ENCODE data around the gene UGT1A10.

Gene UGT1A10

DNA sequence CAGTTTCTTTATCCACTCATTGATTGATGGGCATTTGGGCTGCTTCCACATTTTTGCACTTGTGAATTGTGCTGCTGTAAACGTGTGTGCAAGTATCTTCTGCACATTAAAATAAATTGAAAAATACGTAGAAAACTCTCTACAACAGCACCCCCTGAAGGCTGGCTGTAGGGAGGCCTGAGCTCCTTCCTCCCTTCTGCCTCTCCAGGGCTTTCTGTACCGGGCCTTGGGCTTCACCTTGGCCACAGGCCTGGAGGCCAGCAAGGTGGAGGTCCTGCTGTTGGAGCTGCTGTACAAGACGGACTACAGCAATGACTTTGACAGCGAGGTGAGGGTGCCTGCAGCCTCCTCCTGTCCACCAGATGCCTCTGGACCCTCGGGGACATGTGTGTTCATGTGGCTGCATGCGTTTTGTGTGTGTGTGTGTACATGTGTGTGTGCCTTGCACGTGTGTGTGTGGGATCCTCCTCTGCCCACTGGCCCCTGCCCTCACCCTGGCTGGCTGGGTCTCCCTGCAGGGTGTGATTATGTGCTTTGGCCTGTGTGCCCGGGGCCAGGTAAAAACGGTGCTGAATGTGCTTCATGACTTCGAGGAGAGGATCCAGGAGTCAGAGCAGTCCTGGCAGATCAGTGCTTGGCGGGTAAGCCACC is 171.1 kb downstream of the UGT1A10 start:
- no peak for DNase-seq (ENCODE audit: low spot score)
- TF ChIP-seq, protein P1, sequence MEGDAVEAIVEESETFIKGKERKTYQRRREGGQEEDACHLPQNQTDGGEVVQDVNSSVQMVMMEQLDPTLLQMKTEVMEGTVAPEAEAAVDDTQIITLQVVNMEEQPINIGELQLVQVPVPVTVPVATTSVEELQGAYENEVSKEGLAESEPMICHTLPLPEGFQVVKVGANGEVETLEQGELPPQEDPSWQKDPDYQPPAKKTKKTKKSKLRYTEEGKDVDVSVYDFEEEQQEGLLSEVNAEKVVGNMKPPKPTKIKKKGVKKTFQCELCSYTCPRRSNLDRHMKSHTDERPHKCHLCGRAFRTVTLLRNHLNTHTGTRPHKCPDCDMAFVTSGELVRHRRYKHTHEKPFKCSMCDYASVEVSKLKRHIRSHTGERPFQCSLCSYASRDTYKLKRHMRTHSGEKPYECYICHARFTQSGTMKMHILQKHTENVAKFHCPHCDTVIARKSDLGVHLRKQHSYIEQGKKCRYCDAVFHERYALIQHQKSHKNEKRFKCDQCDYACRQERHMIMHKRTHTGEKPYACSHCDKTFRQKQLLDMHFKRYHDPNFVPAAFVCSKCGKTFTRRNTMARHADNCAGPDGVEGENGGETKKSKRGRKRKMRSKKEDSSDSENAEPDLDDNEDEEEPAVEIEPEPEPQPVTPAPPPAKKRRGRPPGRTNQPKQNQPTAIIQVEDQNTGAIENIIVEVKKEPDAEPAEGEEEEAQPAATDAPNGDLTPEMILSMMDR (IDR thresholded peaks at IDR 0.05; ENCODE audit: borderline replicate concordance, control extremely low read depth, extremely low read depth, insufficient read depth, missing control alignments): no peak
- in situ Hi-C loops (cut with MboI; ENCODE audit: low sequenced_read_pairs, unreplicated experiment): no loop called here

DNA sequence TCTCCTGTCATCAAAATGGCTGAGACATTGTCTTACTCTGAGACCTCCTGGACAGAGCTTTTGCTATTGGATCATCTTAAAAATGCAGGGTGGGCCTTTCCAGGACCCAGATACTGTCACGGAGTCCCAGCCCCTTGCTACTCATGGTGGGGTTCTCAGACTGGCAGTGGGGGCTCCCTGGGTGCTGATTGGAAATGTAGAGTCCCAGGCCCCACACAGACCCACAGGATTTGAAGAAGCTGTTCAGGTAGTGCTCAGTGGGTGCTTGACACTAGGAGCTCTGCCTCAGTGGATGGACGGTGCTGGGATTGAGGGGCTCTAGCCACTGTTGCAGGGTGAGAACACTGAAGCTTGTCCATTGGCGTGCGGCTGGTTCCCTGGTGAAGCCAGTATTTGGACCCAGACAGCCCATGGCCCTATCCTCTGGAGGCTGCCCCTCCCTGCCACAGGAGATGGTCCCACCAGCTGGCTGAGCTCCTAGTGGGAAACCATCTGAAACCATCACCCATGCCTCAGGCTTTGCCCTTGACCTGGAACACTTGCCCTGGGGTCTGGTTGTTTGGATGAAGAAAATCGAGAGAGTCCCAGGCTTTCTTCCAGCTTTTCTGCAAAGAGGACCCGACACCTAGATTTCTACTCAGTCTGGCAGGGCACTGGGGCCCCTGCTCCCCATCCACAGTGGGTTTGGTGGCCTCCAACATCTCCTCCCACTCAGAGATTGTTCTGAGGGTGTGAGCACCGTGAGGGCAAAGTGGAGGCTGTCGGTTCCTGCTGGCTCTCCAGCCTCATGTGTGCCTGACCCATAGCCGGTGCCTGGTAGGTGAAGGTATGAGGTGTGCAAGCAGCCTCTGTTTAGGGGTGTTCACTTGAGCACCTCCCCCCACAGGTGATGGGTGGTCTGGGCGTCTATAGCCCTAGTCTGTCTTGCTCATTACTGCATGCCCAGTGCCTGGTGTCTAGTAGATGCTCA is 172.0 kb downstream of the UGT1A10 start:
- in situ Hi-C loops (cut with MboI; ENCODE audit: low sequenced_read_pairs, unreplicated experiment): no loop called here
- TF ChIP-seq, protein P1 (IDR thresholded peaks at IDR 0.05; ENCODE audit: borderline replicate concordance, control extremely low read depth, extremely low read depth, insufficient read depth, missing control alignments): no peak

DNA sequence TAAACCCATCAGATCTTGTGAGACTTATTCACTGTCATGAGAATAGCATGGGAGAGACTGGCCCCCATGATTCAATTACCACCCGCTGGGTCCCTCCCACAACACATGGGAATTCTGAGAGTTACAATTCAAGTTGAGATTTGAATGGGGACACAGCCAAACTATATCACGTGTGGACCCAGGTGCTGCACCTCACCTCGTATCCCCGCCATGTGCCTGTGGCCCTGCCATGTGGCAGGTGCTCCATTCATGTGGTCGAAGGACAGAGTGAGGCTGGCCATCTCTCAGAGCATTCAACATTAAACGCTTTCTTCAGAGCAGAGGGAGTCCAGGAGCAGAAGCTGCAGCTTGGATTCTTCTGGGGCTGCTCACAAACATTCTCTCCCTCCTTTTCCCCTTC is 174.1 kb downstream of the UGT1A10 start:
- in situ Hi-C loops (cut with MboI; ENCODE audit: low sequenced_read_pairs, unreplicated experiment): no loop called here
- no peak for DNase-seq (ENCODE audit: low spot score)
- TF ChIP-seq, protein P1 (IDR thresholded peaks at IDR 0.05; ENCODE audit: borderline replicate concordance, control extremely low read depth, extremely low read depth, insufficient read depth, missing control alignments): no peak

More for the DNA sequence above, 172.0 kb downstream of the UGT1A10 start:
- no peak for DNase-seq (ENCODE audit: low spot score)

DNA sequence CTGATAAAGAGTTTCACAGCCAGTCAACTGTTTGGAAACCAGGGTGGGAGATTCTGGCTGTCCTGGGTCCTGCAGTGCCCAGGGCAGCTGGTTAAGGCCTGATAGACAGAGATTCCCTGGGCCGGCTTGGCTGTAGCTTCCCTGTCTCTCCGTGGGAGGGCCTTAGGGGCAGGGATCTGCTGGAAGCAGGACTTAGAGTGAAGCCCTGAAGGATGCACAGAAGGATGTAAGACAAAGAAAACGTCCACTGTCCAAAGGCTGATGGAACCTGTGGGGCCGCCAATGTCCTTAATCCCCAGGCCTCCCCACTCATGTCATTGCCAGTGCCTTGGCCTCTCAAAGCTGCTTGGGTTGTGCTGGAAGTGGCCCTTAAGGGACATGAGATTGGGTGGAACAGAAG is 174.8 kb downstream of the UGT1A10 start:
- no peak for DNase-seq (ENCODE audit: low spot score)
- in situ Hi-C loops (cut with MboI; ENCODE audit: low sequenced_read_pairs, unreplicated experiment): no loop called here
- TF ChIP-seq, protein P1 (IDR thresholded peaks at IDR 0.05; ENCODE audit: borderline replicate concordance, control extremely low read depth, extremely low read depth, insufficient read depth, missing control alignments): no peak

DNA sequence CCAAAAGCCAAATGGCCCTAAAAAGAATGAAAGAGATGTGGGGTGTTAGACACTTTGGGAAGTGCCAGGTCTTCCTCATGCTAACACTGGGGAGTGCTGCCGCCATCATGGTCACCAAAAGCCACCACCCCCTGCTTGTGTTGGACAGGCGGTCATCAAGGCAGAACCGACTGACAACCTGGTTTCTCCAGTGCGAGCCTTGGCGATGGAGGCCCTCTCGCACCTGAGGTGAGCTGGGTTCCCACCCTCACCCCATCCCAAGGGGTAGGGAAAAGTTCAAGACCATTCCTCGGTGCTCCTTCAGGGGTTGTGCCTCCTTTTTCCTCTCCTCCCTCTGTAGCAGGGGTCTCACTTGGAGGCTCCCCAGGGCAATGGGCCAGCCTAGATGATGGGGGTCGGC is 175.5 kb downstream of the UGT1A10 start:
- DNase-seq (ENCODE audit: low spot score): no peak
- in situ Hi-C loops (cut with MboI; ENCODE audit: low sequenced_read_pairs, unreplicated experiment): no loop called here
- TF ChIP-seq, protein P1 (IDR thresholded peaks at IDR 0.05; ENCODE audit: borderline replicate concordance, control extremely low read depth, extremely low read depth, insufficient read depth, missing control alignments): no peak

DNA sequence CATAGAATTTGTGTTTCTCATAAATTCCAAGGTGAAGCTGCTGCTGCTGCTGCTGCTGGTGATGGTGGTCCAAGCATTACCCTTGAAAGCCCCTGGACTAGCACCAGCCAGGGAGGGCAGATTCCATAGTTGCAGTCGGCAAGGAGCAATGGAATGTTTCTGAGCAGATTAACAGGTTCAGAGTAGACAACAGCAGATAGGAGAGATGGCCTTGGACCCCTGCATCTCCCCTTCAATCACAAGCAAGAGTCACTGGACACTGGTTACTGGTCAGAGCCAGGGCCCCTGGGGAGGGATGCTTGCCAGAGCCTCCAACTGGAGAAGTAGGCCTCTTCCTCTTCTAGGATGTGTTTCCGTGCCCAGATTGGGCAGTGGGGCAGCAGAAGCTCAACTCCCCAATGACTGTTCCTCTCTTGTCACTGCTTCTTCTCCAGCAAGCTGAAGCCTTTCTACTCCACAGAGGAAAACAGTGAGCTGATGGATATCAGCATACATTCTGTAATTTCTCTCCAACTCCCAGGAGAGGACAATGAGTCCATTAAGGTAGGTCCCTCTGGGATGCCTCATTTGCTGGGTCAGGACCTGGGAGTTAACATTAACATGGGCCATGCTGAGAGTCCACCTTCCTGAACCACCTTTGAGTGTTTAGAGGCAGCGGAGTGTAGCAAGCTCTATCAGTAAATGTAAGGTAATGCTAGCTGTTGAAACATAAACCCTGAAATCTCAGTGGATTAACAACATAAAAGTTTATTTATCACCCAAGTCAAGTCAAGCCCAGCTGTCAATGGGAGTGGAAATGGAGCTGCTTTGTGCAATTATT is 177.2 kb downstream of the UGT1A10 start:
- TF ChIP-seq, protein P1 (IDR thresholded peaks at IDR 0.05; ENCODE audit: borderline replicate concordance, control extremely low read depth, extremely low read depth, insufficient read depth, missing control alignments): no peak
- DNase-seq (ENCODE audit: low spot score): no peak
- in situ Hi-C loops (cut with MboI; ENCODE audit: low sequenced_read_pairs, unreplicated experiment): no loop called here
